ENCODE results near the gene COL9A1. TPM values are rescaled to one million over a fixed set of nuclear protein-coding genes. Genes with fewer than 3 reads are reported as not detected.

Gene COL9A1
- total RNA-seq, 2 donors from 2014 or later = not detected

DNA sequence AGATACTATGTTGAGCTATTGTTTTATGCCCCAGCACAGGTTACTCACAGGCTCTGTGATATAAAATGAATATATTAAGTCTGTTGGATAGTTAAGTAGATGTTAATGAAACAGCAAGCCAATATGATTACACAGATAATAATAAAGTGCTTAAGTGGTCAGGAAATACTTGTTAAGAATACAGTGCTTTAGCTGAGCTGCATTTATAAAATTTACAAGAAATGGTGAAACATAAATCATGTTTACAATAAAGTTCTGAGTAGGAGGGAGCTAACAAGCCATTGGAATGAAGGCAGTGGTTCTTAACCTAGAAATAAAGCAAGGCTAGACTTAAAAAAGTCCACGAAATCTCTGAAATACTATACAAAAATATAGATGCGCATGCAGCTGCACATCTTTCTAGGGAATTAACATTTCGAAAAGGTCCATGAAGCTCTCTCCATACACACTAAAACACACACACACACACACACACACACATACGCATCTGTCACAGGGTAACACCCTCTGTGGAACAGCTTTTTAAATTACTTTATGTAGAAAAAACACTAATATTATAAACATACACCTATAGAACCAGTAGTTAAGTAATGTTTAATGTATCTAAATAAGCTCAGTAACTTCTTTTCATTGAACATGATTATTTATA is 87.3 kb downstream of the COL9A1 start:
- peak overlapping the region in 1 of 2 donors; percentile 27 for H3K27ac Mint-ChIP-seq
- no peaks in the 10 kb centered on the region for H3K36me3 Mint-ChIP-seq
- DNase-seq (ENCODE audit: low spot score in 2 of 2) = no peak
- ATAC-seq = no peak
- H3K9me3 Mint-ChIP-seq = no peaks in the 10 kb centered on the region

DNA sequence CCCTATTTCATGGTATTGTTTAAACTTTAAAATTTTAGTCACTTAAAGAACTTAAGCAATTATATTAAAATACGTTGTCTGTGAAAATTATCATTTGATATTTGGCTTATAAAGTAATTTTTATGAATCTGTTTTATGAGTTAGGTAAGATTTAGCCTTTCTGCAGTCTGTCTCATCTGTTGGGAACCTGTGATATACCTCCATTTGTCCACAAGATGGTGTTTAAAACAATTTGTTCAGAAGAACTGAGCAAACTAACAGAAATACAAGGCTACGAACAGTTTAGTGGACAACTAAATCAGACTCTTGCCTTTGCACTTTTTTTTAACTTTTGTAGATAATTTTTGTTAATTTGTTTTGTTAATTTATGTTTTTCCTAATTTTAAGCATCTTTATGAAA is 92.4 kb downstream of the COL9A1 start:
- H3K27ac Mint-ChIP-seq = no peak overlapping the region
- no peak for DNase-seq (ENCODE audit: low spot score in 2 of 2)
- no peaks in the 10 kb centered on the region for H3K9me3 Mint-ChIP-seq
- no peak for ATAC-seq
- H3K36me3 Mint-ChIP-seq = no peaks in the 10 kb centered on the region

GRCh38 chr6:70208235-70208790 is 94.6 kb downstream of the COL9A1 start:
- DNase-seq (ENCODE audit: low spot score in 2 of 2) (no peak), ATAC-seq (no peak)
- no peak overlapping the region for H3K27ac Mint-ChIP-seq
- no peaks in the 10 kb centered on the region for H3K36me3 Mint-ChIP-seq
- no peaks in the 10 kb centered on the region for H3K9me3 Mint-ChIP-seq

DNA sequence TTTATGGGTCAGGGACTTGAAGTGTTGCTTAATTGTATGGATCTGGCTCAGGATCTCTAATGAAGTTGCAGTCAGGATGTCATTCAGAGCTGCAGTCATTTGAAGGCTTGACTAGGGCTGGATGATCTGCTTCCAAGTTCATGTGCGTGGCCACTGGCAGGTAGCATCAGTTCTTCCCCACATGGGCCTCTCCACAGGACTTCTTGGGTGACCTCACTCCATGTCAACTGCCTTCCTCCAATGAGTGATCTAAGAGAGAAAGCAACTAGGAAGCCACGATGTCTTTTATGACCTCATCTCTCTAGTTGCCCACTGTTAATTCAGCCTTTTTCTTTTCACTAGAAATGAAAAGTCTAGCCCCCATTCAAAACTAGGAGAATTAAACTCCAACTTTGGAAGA is 104.1 kb downstream of the COL9A1 start:
- Mint-ChIP-seq H3K36me3 (no peaks in the 10 kb centered on the region), H3K9me3 (no peaks in the 10 kb centered on the region), H3K27ac (no peak overlapping the region)
- DNase-seq (ENCODE audit: low spot score in 2 of 2) = no peak
- ATAC-seq = no peak

- DNase-seq (ENCODE audit: low spot score in 2 of 2) (no peak), ATAC-seq (no peak)
- no peaks in the 10 kb centered on the region for H3K9me3 Mint-ChIP-seq
- no peaks in the 10 kb centered on the region for H3K36me3 Mint-ChIP-seq
- no peak overlapping the region for H3K27ac Mint-ChIP-seq
These were observed 106.4 kb downstream of the COL9A1 start for GRCh38 chr6:70196531-70196930.

- Mint-ChIP-seq H3K27ac (no peak overlapping the region), H3K9me3 (no peaks in the 10 kb centered on the region), H3K36me3 (no peaks in the 10 kb centered on the region)
- DNase-seq (ENCODE audit: low spot score in 2 of 2) = no peak
- ATAC-seq = no peak
These were observed 108.5 kb downstream of the COL9A1 start for GRCh38 chr6:70194421-70194820.

GRCh38 chr6:70188202-70188601 is 114.7 kb downstream of the COL9A1 start:
- H3K9me3 Mint-ChIP-seq = no peaks in the 10 kb centered on the region
- ATAC-seq (no peak), DNase-seq (ENCODE audit: low spot score in 2 of 2) (no peak)
- no peaks in the 10 kb centered on the region for H3K36me3 Mint-ChIP-seq
- H3K27ac Mint-ChIP-seq = no peak overlapping the region

DNA sequence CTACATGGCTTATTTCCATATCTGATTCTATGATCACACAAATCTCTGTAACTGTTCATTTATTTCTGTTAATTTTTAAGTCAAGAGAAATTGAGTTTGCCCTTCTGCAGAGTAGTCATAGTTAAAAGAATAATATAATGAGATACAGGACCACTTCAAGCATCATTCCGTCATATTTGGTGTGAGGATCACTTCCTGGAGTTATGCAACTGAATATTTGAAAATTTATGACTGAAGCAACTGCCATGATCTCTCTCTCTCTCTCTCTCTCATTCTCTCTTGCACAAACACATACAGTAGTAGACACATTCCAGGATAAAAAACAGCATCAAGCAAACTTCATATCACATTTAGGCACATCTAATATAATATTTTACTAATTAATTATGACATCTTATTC is 116.4 kb downstream of the COL9A1 start:
- Mint-ChIP-seq H3K36me3 (no peaks in the 10 kb centered on the region), H3K9me3 (no peaks in the 10 kb centered on the region), H3K27ac (no peak overlapping the region)
- no peak for DNase-seq (ENCODE audit: low spot score in 2 of 2)
- no peak for ATAC-seq

DNA sequence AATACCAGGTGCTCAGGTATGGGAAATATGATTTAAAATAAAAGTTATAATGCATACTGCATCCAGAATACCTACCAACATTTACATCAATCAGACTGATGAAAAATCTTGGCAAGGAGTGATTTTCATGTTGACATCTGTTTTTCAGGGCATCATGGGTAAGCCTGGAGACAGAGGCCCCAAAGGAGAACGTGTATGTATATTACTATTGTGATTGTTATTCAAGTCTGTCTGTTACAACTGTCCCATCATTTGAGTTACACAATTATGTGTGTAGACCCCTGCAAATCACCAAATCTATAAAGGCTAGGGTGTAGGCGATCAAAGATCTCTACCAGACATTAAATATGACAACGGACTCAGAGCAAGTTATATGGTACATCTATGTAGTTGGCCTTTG is 118.2 kb downstream of the COL9A1 start:
- Mint-ChIP-seq H3K27ac (no peak overlapping the region), H3K36me3 (no peaks in the 10 kb centered on the region), H3K9me3 (no peaks in the 10 kb centered on the region)
- ATAC-seq (no peak), DNase-seq (ENCODE audit: low spot score in 2 of 2) (no peak)

DNA sequence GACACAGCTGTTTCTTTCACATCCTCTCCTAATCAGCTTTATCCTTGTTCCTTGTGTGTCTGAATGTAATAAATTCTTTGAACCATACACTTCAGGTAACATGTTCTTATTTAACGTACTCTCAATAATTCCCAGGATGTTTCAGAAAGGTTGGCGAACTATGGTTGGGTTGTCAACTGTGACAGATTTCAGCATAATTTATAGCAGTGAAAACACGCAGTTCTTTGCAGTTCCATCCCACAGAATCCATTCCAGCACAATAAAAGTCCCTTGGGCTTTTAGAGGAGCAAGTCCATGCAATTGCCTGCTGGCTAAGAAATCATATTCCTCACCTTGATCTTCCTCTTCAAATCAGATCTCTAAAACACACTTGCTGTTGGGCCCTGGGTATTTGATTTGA is 119.3 kb downstream of the COL9A1 start:
- ATAC-seq (no peak), DNase-seq (ENCODE audit: low spot score in 2 of 2) (no peak)
- Mint-ChIP-seq H3K36me3 (no peaks in the 10 kb centered on the region), H3K9me3 (no peaks in the 10 kb centered on the region), H3K27ac (no peak overlapping the region)

DNA sequence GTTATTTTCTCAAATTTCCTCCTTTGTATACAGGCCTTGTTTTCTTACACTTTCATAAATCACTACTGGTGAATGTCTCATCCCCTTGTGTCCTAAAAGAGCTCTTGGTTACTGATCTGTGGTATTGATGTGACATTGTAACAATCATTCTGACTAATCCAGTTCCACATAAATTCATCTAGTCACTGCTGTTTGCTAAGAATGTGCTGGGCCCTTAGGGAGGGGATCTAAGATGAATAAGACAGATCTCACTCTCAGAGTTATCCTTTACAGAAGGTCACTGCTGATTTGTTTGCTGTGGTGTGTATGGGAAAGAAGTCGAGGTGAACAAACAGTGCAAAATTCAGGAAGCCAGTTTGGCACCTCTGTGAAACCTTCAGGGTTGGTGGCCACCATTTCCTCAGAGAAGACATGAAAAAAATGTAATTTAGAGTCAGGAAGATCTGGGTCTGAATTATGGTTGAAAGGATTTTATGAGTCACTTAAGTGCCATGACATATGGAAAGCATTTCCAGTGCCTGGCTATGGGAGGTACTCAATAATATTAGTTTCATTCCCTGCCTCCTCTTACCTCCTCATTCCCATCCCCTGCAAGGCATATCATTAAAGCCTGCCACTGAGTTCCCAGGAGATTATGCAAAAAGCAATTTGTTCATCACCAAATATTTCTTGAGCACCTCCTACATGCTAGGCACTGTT is 121.8 kb downstream of the COL9A1 start:
- no peak overlapping the region for H3K27ac Mint-ChIP-seq
- no peaks in the 10 kb centered on the region for H3K9me3 Mint-ChIP-seq
- DNase-seq (ENCODE audit: low spot score in 2 of 2) (no peak), ATAC-seq (peak; percentile 39 to 92)
- no peaks in the 10 kb centered on the region for H3K36me3 Mint-ChIP-seq

DNA sequence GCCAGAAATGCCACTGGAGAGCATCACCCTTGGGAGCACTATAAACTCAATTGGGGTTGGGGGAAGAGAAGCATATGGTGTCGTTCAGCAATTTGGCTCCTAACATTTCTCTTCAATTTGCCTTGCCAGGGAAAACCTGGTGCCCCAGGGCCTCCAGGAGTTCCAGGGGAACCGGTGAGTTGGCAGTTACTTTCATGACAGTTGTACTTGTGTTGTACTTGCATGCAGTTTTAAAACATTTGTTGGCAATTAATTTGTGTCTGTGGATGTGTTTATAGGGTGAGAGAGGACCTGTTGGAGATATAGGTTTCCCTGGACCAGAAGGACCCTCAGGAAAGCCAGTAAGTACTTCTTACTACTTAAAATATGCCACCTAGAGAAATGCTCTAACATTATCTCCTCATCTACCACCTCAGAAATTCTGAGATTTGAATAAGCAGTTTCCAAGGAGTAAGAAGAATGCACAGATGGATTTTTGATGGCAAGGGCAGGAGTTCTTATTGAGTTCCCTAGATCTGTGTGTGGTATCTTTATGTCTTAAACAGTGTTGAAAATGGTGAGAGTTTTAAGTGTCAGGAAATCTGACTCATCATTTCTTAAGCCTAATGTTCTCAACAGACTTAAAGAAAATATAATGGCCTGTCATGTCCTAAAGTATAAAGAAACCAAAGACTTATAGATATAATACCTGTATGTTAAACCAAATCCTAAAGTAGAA is 122.5 kb downstream of the COL9A1 start:
- H3K9me3 Mint-ChIP-seq = no peaks in the 10 kb centered on the region
- H3K27ac Mint-ChIP-seq = no peak overlapping the region
- DNase-seq (ENCODE audit: low spot score in 2 of 2) (no peak), ATAC-seq (peak in 1 of 2 donors; percentile 7)
- H3K36me3 Mint-ChIP-seq = no peaks in the 10 kb centered on the region

DNA sequence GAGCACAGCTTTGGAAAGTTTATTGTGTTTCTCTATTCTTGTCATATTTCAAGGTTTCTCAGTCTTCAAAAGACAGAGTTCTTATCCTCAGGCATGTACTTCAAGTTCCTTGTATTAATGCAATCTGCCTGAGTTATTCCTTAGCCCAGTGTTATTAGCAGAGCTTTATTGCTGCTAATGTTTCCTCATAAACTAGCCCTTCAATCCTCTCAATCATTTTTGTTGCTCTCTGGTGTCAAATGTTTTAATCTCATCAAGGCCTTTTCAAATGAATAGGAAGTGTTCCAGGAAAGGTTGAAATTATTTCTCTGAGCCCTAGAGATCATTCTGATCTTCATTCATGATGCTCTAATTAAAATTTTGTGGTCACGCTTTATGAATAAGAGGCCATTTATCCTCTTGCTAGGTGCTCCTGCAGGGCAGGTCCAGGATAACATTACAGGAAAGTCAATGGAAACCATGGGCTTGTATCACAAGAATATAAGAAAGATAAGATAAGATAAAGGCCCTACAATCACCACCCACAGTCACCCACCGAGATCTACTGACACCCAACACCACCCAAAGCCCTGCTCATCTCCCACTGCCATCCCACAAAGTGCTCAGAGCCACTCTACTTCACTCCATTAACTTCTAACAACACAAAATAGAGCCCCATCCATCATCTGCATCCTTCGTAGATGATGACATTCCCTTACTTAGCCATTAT is 125.9 kb downstream of the COL9A1 start:
- DNase-seq (ENCODE audit: low spot score in 2 of 2) (no peak), ATAC-seq (no peak)
- H3K9me3 Mint-ChIP-seq = no peaks in the 10 kb centered on the region
- no peak overlapping the region for H3K27ac Mint-ChIP-seq
- H3K36me3 Mint-ChIP-seq = no peaks in the 10 kb centered on the region

DNA sequence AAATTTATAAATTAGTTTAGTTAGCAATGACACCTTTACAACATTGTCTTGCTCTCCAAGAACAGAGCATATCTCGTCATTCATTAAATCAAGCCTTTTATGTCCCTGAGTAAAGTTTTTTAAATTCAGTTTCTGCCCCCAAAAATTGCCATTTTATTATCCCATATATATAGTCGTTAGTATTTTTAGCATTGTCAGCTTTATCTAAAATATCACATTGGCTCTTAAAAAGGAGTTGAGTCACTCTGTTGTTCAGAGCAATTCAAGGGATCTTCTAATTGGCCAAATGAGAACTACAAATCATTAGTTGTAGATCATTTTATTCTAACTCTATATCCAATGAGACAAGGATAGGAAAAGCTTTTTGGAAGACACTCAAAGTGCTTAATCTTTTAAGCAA is 127.1 kb downstream of the COL9A1 start:
- DNase-seq (ENCODE audit: low spot score in 2 of 2) (no peak), ATAC-seq (no peak)
- Mint-ChIP-seq H3K36me3 (no peaks in the 10 kb centered on the region), H3K9me3 (no peaks in the 10 kb centered on the region), H3K27ac (no peak overlapping the region)

DNA sequence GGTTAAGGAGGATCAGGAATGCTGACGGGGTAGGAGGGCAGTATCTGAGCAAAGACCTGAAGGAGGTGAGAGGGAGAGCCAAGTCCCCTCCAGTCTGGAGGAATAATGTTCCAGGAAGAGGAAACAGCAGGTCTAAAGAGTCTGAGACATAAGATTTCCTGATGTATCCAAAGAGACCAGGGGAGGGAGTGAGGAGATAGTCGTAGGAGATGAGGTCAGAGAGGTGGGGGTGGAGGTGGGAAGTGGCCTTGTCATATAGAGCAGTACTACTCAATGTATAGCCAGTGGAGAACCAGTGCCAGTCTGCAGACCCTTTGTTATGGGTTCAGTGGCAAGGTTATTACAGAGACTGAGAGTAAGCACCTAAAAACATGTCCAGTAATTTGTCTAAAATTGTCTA is 130.6 kb downstream of the COL9A1 start:
- Mint-ChIP-seq H3K27ac (no peak overlapping the region), H3K9me3 (no peaks in the 10 kb centered on the region), H3K36me3 (no peaks in the 10 kb centered on the region)
- no peak for DNase-seq (ENCODE audit: low spot score in 2 of 2)
- no peak for ATAC-seq

GRCh38 chr6:70171236-70171635 is 131.6 kb downstream of the COL9A1 start:
- no peak overlapping the region for H3K27ac Mint-ChIP-seq
- H3K9me3 Mint-ChIP-seq = no peaks in the 10 kb centered on the region
- ATAC-seq = no peak
- DNase-seq (ENCODE audit: low spot score in 2 of 2) = no peak
- no peaks in the 10 kb centered on the region for H3K36me3 Mint-ChIP-seq

Data from activated naive CD4-positive, alpha-beta T cell treated with anti-CD3 and anti-CD28 coated beads, Interleukin-2, amount 50 U/mL, for 72 hours (primary cell).